GM18520 (cell line): Measurements from ENCODE around the gene FAM151B.
"Not testable (repeated sequence)": the region's sequence is repeated elsewhere in the genome, so short reads cannot be mapped to it uniquely, and the experiment has no call there.

ENCODE experiments used
- ATAC-seq: cut with Tn5 transposase; IDR thresholded peaks from one replicate; pipeline ENCODE4 v1.9.1; 2021; ENCODE audit not compliant: unreplicated experiment

FAM151B gene, protein sequence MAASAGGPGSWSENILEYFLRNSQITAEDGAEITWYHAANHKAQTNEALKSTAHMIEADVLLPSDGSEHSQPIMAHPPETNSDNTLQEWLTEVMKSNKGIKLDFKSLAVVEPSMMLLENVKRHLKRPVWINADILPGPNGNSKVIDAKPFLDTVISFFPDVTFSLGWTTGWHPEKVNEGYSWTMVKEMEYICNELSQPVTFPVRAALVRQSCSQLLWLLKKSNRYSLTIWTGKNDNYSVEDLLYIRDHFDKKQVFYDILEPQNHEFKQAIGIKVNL

DNA sequence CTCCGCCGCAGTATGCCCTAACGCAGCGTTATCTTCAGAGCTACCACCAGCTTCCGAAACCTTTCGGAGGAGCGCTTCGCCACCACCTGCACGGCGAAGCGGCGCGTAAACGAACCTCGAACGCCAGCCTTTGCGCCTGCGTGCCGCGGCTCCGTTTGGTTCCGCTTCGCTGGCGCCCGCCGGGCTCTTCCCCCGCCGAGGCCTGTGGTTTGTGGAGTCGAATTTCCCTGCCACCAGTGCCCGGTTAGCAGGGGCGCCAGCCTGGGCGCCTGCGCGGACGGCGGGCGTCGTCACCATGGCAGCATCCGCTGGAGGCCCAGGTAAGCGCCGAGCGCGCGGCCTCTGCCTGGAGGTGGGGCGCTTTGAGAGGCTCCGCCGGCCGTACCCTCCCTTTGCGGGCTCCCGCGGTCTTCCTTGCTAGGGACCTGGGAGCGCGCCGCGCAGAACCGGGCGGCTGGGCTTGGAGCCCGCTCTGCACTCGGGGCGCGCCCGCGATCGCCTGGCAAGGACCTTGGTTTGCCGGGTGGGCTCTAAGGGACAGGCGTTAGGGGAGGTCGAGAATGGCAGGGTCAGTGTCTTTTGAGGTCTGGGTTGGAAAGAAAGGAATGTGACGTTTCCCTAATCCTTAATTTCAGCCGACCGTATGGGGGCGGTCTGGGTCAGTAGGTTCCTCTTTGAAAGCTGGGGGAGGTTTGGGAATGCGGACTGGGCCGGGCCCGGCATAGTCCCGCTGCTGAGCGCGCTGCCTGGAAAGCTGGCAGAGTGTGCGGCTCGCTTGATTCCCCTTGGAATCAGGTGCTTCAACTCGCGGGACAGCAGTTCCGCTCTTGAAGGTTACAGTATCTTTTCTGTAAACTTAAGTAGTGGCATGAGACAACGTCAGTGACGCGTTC, at the start of gene FAM151B:
TSS of gene FAM151B (plus strand) at position 272 of the 893 bp plus-strand sequence. CDS start at position 296, 24 bp downstream.
- peak; percentile 79 for ATAC-seq

DNA sequence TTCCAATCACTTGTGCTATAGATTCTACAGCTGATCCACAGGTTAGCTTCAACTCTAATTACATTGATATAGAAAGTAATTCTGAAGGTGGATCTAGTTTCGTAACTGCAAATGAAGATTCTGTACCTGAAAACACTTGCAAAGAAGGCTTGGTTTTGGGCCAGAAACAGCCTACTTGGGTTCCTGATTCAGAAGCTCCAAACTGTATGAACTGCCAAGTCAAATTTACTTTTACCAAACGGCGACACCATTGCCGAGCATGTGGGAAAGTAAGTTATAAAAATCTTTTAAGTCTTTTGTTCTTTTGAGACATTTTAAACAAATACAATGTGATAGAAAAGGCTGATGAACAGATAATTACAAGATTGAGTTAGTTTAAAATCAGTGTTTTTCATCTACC, 49.2 kb upstream of the FAM151B start:
- no peak for ATAC-seq

DNA sequence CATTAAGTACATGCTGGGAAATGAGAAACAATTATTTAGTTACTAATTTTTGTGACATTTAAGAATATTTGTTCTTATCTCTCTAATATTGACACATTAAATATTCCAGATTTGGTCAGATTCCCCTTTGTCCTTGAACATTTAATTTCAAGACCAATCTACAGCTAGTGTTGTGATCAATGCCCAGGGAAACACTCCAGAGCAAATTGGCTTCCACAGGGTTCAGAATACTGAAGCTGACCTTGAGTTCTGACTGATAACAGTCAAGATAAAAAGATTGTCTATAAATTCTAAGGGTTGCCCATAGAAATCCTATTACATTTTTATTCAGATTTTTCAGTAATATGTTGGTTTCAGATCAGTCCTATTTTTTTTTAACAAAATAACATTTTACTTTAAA, 48.7 kb upstream of the FAM151B start:
- no peak for ATAC-seq

DNA sequence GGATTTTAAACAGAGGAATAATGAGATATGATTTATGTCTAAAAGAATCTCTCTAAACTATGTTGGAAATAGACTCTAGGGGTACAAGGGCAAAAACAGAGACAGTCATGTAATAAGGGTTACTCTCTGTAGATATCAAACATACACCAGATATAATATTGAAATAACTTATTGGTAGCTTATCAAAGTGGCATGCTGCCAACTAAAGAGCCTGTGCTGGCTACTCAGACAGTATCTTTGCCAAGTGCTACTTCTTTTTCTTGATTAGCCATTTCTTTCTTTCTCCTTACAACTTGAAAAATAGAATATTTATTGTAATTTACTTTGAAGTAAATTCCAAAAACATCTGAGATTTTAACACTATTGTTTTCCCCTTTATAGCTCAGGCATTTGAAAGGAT, 45.2 kb upstream of the FAM151B start:
- no peak for ATAC-seq

DNA sequence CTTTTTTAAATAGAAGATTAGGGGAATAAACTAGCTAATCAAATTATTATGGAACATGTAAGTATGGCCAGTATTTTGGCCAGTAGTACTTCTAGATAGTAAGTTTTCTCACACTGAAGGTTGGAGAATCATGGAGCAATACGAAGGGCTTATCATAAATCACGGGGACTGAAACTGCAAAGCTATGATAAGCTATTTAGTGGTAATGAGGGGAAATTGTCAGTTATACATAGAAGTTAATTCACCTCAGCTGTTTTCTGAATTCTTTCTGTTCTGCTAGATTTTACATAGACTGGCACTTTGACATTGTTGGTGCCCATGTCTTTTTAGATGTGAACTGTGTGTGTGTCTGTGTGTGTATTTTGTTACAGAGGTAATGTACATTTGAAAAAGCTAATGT, 34.5 kb upstream of the FAM151B start:
- ATAC-seq: no peak

DNA sequence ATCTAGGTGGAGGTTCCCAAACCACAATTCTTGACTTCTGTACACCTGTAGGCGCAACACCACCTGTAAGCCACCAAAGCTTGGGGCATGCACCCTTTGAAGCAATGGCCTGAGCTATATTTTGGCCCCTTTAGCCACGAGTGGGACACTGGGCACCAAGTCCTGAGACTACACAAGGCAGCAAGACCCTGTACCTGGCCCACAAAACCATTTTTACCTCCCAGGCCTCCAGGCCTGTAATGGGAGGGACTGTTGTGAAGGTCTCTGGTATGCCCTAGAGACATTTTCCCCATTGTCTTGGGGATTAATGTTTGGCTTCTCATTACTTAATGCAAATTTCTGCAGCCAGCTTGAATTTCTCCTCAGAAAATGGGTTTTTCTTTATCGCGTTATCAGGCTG, 24.6 kb upstream of the FAM151B start:
- ATAC-seq: no peak

DNA sequence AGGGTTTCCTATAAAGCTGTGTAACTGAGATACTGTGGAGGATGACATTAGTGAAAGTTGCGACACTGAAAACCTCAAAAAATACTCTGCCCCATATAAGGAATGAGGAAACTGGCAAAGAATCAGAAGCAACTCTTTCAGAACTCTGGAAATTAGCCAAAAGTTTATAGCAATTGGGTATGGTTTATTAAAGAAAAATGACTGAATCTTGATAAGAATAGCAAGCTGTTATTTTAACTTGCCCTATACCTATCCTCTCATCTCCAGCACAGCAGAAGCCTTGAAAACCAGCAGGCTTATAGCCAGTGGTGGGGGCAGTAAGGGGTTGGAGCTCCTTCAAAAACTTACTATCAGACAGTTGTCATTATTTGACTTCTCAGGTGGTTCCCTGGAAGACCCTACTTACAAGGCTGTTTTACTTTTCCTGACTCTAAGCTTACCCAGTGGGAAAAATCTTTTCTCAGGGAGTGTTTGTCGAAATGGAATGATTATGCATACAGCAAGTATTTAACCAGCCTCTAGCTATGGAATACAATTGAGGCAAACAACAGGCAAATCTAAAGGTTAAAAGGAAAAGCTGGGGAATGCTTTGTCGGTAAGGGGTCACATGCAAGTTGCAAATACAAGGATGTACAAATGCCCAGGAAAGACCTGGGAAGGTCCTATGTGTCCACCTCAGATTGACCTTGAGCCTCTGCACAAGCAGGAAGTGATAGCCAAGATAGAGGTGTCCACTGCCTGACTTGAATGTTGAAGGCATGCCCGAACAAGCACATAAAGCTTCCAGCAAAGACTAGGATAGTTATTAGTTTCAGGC, 21.0 kb upstream of the FAM151B start:
- no peak for ATAC-seq

DNA sequence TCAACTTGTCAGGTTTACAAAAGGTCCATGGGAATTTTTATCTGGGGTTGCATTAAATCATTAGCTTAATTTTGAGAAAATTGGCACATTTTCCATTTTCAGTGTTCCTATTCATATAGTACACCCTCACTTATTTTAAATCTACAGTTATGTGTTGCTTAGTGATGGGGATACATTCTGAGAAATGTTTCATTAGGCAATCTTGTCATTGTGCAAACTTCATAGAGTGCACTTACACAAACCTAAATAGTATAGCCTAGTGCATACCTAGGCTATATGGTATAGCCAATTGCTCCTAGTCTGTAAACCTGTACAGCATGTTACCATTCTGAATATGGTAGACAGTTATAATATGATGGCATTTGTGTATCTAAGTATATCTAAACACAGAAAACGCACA, 19.8 kb upstream of the FAM151B start:
- ATAC-seq: no peak

DNA sequence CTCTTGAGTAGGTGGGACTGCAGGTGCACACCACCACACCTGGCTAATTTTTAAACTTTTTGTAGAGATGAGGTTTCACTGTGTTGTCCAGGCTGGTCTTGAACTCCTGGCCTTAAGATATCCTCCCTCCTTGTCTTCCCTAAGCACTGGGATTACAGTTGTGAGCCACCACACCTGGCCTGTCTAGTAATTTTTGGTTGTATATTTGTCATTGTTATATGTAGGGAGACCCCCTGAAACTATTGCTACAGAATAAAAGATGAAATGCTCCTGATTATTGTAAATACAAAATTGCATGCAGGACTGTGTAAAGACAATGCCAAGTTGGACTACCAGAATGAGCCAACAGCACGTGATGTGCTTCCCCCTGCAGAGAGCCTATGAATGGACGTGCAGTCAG, 17.3 kb upstream of the FAM151B start:
- not testable (repeated sequence) for ATAC-seq

DNA sequence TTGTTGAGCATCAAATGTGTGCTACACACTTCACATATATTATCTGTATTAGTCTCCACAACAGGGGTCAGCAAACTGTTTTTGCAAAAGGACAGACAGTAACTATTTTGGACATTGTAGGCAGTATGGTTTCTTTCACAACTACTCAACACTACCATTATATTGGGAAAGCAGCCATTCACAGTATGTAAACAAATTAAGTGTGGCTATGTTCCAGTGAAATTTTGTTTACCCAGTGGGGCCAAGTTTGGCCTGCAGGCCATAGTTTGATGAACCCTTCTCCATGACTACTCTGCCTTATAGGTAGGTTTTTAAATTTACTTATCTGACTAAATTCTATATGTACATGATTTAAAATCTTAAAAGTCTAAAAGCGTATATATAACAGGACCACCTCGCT, 13.0 kb upstream of the FAM151B start:
- no peak for ATAC-seq

DNA sequence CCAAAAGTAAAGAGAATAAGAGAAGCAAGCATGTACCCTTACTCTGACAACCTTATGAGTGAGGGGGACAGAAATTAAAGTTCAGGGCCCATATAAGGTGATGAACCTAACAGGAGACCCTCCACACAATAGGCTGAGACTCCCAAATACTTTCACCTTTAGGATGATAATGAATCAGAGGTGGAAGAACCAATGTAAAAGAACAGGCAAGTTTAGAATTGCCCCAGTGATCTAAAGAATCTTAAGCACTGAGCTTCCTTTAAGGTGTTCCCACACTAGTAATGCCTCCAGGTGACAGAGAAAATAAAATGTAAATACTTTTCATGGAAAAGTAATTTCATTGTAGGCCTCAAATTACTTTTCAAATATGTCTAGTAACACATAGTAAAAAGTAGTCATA, 8.2 kb upstream of the FAM151B start:
- ATAC-seq: no peak

DNA sequence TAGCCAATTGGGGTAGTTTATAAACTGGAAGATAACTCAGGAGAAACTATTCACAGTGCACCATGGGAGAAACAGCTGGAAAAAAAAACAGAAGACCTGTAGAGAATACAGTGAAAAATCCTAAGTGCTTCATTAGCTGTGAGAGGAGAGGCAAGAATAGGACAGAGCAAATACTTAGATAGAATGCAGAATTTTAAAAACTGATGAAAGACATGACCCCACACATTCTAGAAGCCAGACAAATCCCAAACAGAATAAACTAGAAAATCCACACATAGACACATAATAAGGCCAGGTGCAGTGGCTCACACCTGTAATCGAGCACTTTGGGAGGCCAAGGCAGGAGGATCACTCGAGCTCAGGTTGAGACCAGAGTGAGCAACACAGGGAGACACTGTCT, 7.5 kb upstream of the FAM151B start:
- ATAC-seq: no peak

DNA sequence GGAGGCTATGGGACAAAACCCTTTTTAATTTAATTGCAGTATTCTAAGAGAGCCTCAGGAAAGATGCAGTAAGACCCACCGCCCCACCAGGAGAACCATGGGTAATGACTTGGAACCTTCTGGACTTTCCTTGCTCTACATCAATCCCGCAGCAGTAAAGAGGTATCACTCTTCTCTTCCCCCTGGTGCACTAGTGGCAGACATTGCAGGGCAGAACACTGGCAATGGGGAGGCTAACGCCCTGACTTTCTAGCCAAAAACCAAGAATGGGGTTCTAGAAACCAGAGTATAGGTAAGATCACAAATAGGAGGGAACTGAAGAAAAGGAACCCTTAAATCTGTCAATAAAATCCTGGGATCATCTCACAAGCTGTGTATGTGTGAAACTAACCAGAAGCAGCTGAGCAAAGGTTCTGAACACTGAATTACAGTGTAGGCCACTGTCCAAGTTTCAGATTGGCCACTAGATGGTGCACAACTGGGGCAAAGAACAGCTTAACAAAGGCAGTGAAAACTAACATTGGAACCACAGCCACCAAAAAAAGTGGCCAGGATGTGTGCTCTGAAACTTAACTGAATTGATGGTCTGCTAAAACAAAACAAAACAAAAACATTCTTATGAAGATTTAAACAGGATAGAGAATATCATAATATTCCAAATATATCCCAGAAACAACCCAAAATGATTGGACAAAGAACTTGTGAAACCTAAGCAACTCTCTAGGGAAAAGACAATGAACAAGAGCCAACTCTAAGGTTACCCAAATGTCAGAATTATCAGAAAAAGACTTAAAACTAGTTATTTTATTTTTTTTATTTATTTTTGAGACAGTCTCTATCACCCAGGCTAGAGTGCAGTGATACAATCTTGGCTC, 6.6 kb upstream of the FAM151B start:
- no peak for ATAC-seq

DNA sequence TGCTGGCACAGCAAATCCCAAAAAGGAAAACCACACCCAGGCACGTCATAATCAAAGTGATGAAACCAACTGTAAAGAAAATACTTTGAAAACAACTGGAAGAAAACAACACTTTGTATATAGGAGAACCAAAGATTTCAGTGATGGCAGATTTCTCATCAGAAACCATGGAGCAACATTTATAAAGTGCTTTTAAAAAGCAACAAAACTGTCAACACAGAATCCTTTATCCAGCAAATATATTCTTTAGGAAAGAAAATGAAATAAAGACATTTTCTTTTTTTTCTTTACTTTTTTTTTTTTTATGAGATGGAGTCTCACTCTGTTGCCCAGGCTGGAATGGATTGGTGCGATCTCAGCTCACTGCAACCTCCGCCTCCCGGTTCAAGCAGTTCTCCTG, 5.3 kb upstream of the FAM151B start:
- ATAC-seq: no peak

DNA sequence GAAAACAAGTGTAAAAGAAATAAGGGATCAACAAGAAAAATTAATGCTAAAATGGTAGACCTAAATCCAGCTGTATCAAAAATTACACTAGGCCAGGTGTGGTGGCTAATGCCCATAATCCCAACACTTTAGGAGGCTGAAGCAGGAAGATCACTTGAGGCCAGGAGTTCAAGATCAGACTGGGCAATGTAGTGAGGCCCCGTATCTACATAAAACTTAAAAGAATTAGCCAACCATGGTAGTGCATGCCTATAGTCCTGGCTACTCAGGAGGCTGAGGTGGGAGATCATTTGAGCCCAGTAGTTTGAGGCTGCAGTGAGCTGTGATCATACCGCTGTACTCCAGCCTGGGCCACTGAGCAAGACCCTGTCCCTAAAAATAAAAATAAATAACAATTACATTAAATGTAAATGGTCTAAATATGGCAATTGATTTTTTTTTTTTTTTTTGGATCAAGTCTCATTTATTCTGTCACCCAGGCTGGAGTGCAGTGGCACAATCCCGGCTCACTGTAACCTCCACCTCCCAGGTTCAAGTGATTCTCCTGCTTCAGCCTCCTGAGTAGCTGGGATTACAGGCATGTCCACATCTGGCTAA, 4.2 kb upstream of the FAM151B start:
- ATAC-seq: no peak

DNA sequence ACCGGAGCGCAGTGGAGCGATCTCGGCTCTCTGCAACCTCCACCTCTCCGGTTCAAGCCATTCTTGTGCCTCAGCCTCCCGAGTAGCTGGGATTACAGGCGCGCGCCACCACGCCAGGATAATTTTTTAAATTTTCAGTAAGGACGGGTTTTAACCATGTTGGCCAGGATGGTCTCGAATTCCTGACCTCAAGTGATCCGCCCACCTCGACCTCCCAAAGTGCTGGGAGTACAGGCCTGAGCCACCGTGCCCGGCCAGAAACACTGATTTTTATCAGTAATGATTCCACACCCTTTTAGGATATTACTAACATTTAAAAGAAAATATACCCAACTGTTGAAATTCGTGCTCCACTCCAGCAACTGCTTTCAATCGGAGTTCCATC, 464 bp upstream of the FAM151B start:
- ATAC-seq: no peak

DNA sequence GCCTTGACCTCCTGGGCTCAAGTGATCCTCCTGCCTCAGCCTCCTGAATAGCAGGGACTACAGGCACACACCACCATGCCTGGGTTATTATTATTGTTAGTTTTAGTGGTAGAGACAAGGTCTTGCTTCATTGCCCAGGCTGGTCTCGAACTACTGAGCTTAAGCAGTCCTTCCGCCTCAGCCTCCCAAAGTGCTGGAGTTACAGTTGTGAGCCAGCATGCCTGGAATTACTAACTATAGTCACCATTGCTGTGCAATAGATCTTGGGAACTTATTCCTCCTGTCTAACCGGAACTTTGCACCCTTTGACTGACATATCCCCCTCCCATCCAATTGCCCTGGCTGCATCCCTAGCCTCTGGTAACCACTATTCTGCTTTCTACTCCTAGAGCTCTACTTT, 3.4 kb downstream of the FAM151B start:
- ATAC-seq: no peak

DNA sequence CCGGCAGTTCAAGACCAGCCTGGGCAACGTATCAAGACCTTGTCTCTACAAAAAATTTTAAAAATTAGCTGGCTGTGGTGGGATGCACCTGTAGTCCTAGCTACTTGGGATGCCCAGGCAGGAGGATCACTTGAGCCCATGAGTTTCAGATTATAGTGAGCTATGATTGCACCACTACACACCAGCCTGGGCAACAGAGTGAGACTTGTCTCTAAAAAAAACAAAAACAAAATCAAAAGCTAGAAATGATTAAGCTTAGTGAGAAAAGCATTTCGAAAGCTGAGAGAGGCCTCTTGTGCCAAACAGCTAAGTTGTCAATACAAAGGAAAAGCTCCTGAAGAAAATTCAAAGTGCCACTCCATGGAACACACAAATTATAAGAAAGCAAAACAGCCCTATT, 4.8 kb downstream of the FAM151B start:
- no peak for ATAC-seq

DNA sequence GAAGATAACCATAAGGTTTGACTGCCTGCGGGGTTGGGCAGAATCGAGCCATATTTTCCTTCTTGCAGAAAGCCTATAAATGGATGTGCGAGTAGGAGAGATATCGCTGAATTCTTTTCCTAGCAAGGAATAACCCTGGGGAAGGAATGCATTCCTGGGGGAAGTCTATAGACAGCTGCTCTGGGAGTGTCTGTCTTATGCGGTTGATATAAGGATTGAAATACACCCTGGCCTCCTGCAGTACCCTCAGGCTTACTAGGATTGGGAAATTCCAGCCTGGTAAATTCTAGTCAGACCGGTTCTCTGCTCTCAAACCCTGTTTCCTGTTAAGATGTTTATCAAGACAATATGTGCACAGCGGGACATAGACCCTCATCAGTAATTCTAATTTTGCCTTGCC, 5.5 kb downstream of the FAM151B start:
- ATAC-seq: not testable (repeated sequence)

DNA sequence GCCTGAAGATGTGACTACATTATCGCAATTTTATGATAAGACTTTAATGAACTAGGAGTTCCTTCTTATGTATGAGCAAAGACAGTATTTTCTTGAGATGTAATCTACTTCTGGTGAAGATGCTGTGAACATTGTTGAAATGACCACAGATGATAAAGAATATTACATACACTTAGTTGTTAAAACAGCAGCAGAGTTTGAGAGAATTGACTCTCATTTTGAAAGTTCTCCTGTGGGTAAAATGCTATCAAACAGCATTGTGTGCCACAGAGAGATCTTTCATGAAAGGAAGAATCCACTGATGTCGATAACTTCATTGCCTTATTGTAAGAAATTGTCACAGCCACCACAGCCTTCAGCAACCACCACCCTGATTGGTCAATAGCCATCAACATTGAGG, 8.0 kb downstream of the FAM151B start:
- no peak for ATAC-seq
